ENCODE data around the gene NOC2L. TPM values are rescaled to one million over a fixed set of nuclear protein-coding genes. Genes with fewer than 3 reads are reported as not detected.

The NOC2L gene
- total RNA-seq, 2 experiments from 2014 or later, result 77.9 to 99.0 TPM

GRCh38 chr1:975896-976683, 17.0 kb upstream of the NOC2L start:
- Histone ChIP-seq H2AFZ (ENCODE audit: low read length) (no peak overlapping the region), H3K4me3 (ENCODE audit: low read depth, low read length, poor library complexity, severe bottlenecking) (no peak overlapping the region), H3K9me3 (ENCODE audit: low read length) (no peaks in the 10 kb centered on the region), H3K79me2 (ENCODE audit: insufficient read depth, low read depth, low read length) (no peaks in the 10 kb centered on the region), H3K9me2 (ENCODE audit: insufficient read depth, low read length) (no peaks in the 10 kb centered on the region), H3K27ac (ENCODE audit: low read depth, low read length, poor library complexity, severe bottlenecking) (no peak overlapping the region), H4K20me1 (ENCODE audit: insufficient read depth, low read length) (no peaks in the 10 kb centered on the region; the same call in 1 of the 2 replicates), H3K36me3 (ENCODE audit: insufficient read depth, low read length) (no peaks in the 10 kb centered on the region), H3K4me1 (ENCODE audit: insufficient read depth, low read length, poor library complexity, severe bottlenecking) (no peaks in the 10 kb centered on the region), H3K4me2 (ENCODE audit: low read length) (no peak overlapping the region)
- TF ChIP-seq CTCF (conservative IDR thresholded peaks at IDR 0.05; ENCODE audit: low read length) (peak; percentile 68), EZH2phosphoT487 (IDR thresholded peaks at IDR 0.05; ENCODE audit: borderline replicate concordance, low read depth, low read length) (no peak)
- CTCF ChIA-PET (ENCODE audit: unreplicated experiment), result no interaction called here
- intact Hi-C loops (cut with micrococcal nuclease; ENCODE audit: unreplicated experiment), result loop anchor here (1.0 kb wide), 1 partner anchor 72 kb away; no protein-coding TSS in a partner anchor
- peak; percentile 58 for DNase-seq (ENCODE audit: low spot score)
- POLR2A ChIA-PET, result no interaction called here
- no TSS peak for BruUV-seq (replicated peaks)

GRCh38 chr1:975365-975764, 16.3 kb upstream of the NOC2L start:
- H3K4me3 ChIP-seq (ENCODE audit: low read depth, low read length, poor library complexity, severe bottlenecking), result no peak overlapping the region
- H2AFZ ChIP-seq (ENCODE audit: low read length), result no peak overlapping the region
- H3K27ac ChIP-seq (ENCODE audit: low read depth, low read length, poor library complexity, severe bottlenecking), result no peak overlapping the region
- TF ChIP-seq CTCF (conservative IDR thresholded peaks at IDR 0.05; ENCODE audit: low read length) (no peak), EZH2phosphoT487 (IDR thresholded peaks at IDR 0.05; ENCODE audit: borderline replicate concordance, low read depth, low read length) (no peak)
- POLR2A ChIA-PET, result no interaction called here
- H3K9me3 ChIP-seq (ENCODE audit: low read length), result no peaks in the 10 kb centered on the region
- no peaks in the 10 kb centered on the region for H3K79me2 ChIP-seq (ENCODE audit: insufficient read depth, low read depth, low read length)
- H4K20me1 ChIP-seq (ENCODE audit: insufficient read depth, low read length), result no peaks in the 10 kb centered on the region; the same call in 1 of the 2 replicates
- no peaks in the 10 kb centered on the region for H3K9me2 ChIP-seq (ENCODE audit: insufficient read depth, low read length)
- CTCF ChIA-PET (ENCODE audit: unreplicated experiment), result no interaction called here
- intact Hi-C loops (cut with micrococcal nuclease; ENCODE audit: unreplicated experiment), result no loop called here
- H3K36me3 ChIP-seq (ENCODE audit: insufficient read depth, low read length), result no peaks in the 10 kb centered on the region
- no peak for DNase-seq (ENCODE audit: low spot score)
- BruUV-seq (replicated peaks), result no TSS peak
- H3K4me1 ChIP-seq (ENCODE audit: insufficient read depth, low read length, poor library complexity, severe bottlenecking), result no peaks in the 10 kb centered on the region
- no peak overlapping the region for H3K4me2 ChIP-seq (ENCODE audit: low read length)

- Histone ChIP-seq H3K79me2 (ENCODE audit: insufficient read depth, low read depth, low read length) (no peaks in the 10 kb centered on the region), H2AFZ (ENCODE audit: low read length) (no peak overlapping the region), H4K20me1 (ENCODE audit: insufficient read depth, low read length) (no peaks in the 10 kb centered on the region; the same call in 1 of the 2 replicates), H3K4me2 (ENCODE audit: low read length) (no peak overlapping the region), H3K9me3 (ENCODE audit: low read length) (no peaks in the 10 kb centered on the region), H3K36me3 (ENCODE audit: insufficient read depth, low read length) (no peaks in the 10 kb centered on the region), H3K9me2 (ENCODE audit: insufficient read depth, low read length) (no peaks in the 10 kb centered on the region), H3K4me3 (ENCODE audit: low read depth, low read length, poor library complexity, severe bottlenecking) (no peak overlapping the region), H3K4me1 (ENCODE audit: insufficient read depth, low read length, poor library complexity, severe bottlenecking) (no peaks in the 10 kb centered on the region), H3K27ac (ENCODE audit: low read depth, low read length, poor library complexity, severe bottlenecking) (no peak overlapping the region)
- no peak for DNase-seq (ENCODE audit: low spot score)
- intact Hi-C loops (cut with micrococcal nuclease; ENCODE audit: unreplicated experiment), result no loop called here
- POLR2A ChIA-PET, result no interaction called here
- TF ChIP-seq CTCF (conservative IDR thresholded peaks at IDR 0.05; ENCODE audit: low read length) (no peak), EZH2phosphoT487 (IDR thresholded peaks at IDR 0.05; ENCODE audit: borderline replicate concordance, low read depth, low read length) (no peak)
- BruUV-seq (replicated peaks), result no TSS peak
- CTCF ChIA-PET (ENCODE audit: unreplicated experiment), result interaction anchor here (0.6 kb wide), 1 partner anchor 16 kb away, joined by 3 read pairs; the partner anchor contains the start of gene NOC2L
These were observed 15.8 kb upstream of the NOC2L start for GRCh38 chr1:974687-975328.

Measured in OCI-LY7 (cell line).